ENCODE data around the gene LRRC37A.
A peak's percentile ranks its signal among the peaks of the same experiment; 100 is the strongest.
"Not testable (repeated sequence)": the region's sequence is repeated elsewhere in the genome, so short reads cannot be mapped to it uniquely, and the experiment has no call there.

LRRC37A gene

GRCh38 chr17:46294831-46295230 is at the start of gene LRRC37A:
LRRC37A (plus strand) TSS chr17:46295131; CDS start chr17:46295134, 3 bp downstream.
- DNase-seq (ENCODE audit: low spot score): not testable (repeated sequence)

DNA sequence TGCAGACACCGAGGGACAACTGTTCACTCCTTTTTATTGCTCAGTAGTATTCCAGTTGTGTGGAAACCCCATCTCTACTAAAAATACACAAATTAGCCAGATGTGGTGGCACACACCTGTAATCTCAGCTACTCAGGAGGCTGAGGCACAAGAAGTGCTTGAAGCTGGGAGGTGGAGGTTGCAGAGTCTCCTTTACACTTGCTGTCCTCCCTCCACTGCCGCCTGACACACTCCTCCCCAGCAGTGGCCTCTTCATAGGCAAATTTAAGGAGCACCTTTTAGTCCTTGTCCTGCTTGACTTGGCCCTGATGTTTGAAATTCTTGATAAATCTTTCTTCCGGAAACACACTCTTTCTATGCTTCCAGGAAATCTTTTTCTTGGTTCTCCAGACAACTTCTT is 45.8 kb upstream of the LRRC37A start:
- not testable (repeated sequence) for DNase-seq (ENCODE audit: low spot score)

GRCh38 chr17:46252804-46253203 is 42.1 kb upstream of the LRRC37A start:
- not testable (repeated sequence) for DNase-seq (ENCODE audit: low spot score)

DNA sequence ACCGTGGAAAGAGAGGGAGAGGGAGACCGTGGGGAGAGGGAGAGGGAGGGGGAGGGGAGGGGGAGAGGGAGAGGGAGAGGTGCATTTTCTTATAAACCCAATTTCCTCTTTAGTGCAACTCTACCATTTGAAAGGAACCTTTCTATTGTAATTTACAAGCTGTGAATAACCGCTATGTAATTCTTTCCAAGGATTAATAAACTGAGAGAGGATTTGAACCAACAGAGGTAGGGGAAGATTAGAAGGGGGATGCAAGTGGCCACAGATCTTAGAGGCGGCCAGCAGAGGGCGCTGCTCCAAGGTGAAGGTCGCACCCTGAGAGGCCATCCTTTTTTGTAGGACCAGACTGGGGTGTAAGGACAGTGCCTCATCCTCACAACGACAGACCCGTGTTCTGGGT is 41.2 kb upstream of the LRRC37A start:
- DNase-seq (ENCODE audit: low spot score): peak; percentile 55

GRCh38 chr17:46254215-46254614 is 40.7 kb upstream of the LRRC37A start:
- DNase-seq (ENCODE audit: low spot score): not testable (repeated sequence)

DNA sequence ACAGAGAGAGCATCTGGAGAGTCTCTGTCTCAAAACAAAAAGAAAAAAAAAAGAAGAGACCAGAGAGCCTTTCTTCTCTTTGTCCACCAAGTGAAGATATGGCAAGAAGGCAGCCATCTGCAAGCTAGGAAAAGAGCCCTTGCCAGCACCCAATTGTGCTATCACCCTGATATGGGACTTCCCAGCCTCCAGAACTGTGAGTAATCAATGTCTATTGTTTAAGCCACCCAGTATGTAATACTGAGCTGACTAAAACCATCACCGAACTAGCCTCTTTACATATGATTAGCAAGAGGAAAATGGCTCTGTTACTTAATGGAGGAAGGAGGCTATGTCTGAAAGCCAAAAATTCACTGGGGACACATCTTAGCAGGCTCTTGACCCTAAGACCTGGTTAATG is 38.6 kb upstream of the LRRC37A start:
- not testable (repeated sequence) for DNase-seq (ENCODE audit: low spot score)

- DNase-seq (ENCODE audit: low spot score): not testable (repeated sequence)
These were observed 34.9 kb upstream of the LRRC37A start for GRCh38 chr17:46259845-46260661.

DNA sequence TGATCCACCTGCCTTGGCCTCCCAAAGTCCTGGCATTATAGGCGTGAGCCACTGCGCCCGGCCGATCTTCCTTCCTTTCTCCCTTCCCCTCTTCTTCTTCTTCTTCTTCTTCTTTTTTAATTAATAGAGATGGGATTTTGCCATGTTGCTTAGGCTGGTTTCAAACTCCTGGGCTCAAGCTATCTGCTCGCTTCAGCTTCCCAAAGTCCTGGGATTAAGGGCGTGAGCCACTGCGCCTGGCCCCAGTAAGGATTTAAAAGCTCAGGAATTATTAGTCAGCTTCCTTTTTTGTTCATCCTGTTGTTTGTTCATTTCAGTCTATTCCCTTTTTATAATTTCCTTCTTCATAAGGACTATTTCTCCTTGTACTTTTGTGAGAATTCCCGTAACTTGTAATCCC is 32.7 kb upstream of the LRRC37A start:
- no peak for DNase-seq (ENCODE audit: low spot score)

GRCh38 chr17:46264456-46265198 is 30.3 kb upstream of the LRRC37A start:
- DNase-seq (ENCODE audit: low spot score): peak; percentile 90

- peak; percentile 57 for DNase-seq (ENCODE audit: low spot score)
These were observed 28.8 kb upstream of the LRRC37A start for GRCh38 chr17:46266063-46266655.

DNA sequence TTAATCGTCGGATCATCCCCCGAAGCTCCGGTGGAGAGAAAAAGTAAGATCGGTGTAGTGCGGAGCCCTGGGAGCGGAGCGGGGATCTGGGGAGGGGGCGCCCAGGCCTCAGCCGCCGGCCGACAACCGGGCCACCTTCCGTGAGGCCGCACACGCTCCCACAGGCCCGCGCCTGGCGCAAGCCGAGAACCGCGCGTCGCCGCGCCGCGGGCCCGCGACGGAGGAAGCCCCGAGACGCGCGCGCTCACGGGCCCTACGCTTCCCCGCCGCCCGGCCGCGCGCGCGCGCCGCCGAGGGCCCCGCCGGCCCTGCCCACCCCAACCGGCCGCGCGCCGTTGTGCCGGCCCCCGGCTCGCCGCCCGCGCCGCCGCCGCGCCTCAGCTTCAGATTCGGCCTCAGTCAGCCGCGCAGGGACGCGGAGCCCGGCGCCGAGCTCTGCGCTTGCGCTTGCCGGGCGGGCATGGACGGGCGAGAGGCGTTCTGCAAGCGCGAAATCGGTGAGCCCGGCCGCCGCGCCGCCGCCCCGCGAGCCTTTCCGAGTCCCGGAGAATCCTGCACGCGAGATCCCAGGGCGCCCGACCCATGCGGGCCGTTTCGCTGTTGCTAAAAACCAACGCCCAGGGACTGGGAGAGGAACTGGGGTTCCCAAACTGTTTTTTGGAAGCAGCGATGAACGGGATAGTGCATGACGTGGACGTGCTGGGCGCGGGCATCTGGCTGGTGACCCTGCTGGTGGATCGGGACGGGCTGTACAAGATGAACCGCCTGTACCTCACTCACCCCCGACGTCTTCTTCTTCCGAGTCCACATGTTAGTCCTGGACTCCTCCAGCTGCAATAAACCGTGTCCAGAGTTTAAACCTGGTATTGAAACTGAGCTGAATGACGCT is 28.0 kb upstream of the LRRC37A start:
- DNase-seq (ENCODE audit: low spot score): peak; percentile 92

- DNase-seq (ENCODE audit: low spot score): no peak
These were observed 24.9 kb upstream of the LRRC37A start for GRCh38 chr17:46270032-46270431.

DNA sequence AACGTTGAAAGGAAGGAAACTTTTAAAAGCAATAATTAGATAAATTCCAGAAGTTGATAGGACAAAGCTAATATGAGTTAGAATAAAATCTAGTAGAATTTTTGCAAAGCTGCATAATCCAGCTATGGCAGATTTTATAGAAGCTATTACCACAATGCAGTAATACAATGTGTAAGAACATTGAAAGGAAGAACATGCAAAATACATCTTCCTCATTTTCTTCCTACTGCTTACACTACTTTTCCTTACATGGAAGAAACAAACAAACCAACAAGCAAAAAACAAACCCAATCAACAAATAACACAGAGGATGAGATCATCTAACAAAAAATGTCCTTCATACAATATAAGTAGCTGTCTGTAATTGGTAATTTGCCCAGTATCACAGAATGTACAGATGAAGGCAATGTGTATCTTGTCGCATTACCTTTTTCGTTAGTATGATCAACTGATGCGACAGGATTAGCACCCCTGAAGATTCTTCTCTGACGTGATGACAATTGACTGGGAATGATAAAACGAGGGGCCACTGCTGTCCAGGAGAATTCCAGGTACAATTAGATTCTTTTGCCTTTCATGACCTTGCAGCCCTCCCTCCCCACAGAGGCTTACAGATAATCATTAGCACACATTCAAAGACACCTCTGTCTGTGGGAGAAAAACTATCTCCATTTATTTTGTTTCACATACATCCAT is 21.2 kb upstream of the LRRC37A start:
- DNase-seq (ENCODE audit: low spot score): no peak

DNA sequence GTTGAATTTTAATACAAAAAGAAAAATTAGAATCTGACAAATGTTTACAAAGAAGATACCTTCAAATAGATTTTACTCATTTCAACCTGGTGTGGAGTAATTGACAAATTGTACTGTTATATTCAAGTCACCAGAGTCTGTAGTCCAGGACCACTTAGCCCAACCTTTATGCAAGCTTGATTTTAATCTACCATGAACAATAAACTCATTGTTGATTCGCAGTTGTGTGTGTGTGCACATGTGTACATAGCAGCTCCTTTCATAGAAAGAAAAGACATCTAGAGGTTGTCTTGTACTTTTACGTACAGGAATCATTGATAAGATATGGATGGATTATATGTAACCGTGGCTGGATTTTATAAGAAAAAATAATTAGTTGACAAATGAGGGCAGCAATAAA is 20.7 kb upstream of the LRRC37A start:
- DNase-seq (ENCODE audit: low spot score): no peak

DNA sequence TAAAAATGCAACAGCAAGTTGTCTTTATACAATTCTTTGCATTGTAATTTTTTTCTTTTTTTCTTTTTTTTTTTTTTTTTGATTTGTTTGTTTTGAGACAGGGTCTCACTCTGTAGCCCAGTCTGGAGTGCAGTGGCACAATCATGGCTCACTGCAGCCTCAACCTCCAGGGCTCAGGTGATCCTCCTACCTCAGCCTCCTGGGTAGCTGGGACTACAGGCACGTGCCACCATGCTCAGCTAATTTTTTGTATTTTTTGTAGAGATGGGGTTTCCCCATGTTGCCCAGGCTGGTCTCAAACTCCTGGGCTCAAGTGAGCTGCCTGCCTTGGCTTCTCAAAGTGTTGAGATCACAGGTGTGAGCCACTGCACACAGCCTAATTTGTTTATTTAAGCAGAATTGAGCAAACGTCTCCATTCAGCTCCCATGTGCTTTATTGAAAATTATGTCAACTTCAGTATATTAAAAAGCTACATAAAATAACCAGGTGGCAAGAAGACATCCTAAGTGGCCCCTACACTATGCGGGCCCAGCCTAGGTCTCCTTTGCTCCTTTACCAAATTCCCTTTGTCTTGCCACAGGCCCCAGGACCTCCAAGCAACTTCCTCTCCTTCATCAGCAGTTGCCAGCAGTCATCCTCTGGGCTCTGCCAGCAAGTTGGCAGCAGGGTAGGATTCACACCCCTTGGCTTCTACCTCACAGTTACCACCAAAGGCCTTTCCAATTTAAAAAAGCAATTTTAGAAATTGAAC is 18.0 kb upstream of the LRRC37A start:
- not testable (repeated sequence) for DNase-seq (ENCODE audit: low spot score)

- DNase-seq (ENCODE audit: low spot score): not testable (repeated sequence)
These were observed 13.6 kb upstream of the LRRC37A start for GRCh38 chr17:46281336-46281735.

DNA sequence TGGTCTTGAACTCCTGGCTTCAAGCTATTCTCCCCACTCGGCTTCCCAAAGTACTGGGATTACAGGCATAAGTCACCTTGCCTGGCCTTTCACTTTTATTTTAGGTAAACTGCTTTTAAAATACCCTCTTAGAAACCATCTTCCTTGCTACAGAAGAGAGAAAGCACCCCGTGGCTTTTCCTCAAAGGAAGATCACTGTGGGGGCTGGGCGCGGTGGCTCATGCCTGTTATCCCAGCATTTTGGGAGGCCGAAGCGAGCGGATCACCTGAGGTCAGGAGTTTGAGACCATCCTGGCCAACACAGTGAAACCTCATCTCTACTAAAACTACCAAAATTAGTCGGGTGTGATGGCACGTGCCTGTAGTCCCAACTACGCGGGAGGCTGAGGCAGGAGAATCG is 12.3 kb upstream of the LRRC37A start:
- DNase-seq (ENCODE audit: low spot score): not testable (repeated sequence)

GRCh38 chr17:46284467-46284866 is 10.5 kb upstream of the LRRC37A start:
- not testable (repeated sequence) for DNase-seq (ENCODE audit: low spot score)

- not testable (repeated sequence) for DNase-seq (ENCODE audit: low spot score)
These were observed 9.4 kb upstream of the LRRC37A start for GRCh38 chr17:46285500-46285899.

DNA sequence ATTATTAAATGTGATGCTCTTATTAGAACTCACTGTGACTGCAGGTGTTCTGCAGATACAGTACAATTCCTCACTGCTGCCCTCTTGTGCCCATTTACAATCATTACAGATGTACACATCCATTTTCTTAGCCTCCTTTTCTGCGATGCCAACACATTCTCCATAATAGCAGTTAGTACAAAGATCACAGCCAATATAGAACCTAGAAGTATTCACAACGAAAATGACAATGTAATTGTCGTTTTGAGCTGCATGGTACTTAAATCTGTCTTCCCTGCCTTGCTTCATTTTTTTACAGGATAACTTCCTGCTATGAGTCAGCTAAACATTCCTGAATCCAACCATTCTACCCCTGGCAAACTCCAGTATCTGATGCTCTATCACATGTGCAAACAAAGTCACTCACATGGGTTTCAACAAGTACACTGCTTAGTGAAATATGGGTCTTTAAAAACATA is 8.1 kb upstream of the LRRC37A start:
- DNase-seq (ENCODE audit: low spot score): peak; percentile 25
